GM18868 (cell line): ENCODE data around the gene FAM229A.

Experiments
- ATAC-seq: cut with Tn5 transposase; IDR thresholded peaks from one replicate; pipeline ENCODE4 v1.9.1; 2021; ENCODE audit warnings: mild to moderate bottlenecking, moderate library complexity; ENCODE audit not compliant: unreplicated experiment

Gene FAM229A

GRCh38 chr1:32332290-32333079 lies 29.8 kb downstream of the FAM229A start:
- no peak for ATAC-seq

GRCh38 chr1:32331549-32331948 lies 30.7 kb downstream of the FAM229A start:
- ATAC-seq: no peak

GRCh38 chr1:32330558-32331151 lies 31.6 kb downstream of the FAM229A start:
- no peak for ATAC-seq

GRCh38 chr1:32329931-32330466 lies 32.3 kb downstream of the FAM229A start:
- no peak for ATAC-seq

- ATAC-seq: no peak
These were observed 35.1 kb downstream of the FAM229A start for GRCh38 chr1:32327204-32327603.

- ATAC-seq: no peak
These were observed 40.5 kb downstream of the FAM229A start for GRCh38 chr1:32321712-32322291.

- ATAC-seq: no peak
These were observed 44.0 kb downstream of the FAM229A start for GRCh38 chr1:32318127-32318869.

- ATAC-seq: no peak
These were observed 45.4 kb downstream of the FAM229A start for GRCh38 chr1:32316903-32317277.

GRCh38 chr1:32311709-32312393 lies 50.4 kb downstream of the FAM229A start:
- ATAC-seq: no peak
